SKM-1 treated with dmso at 0.1 percent for 144 hours (cell line): ENCODE results near the gene TMPRSS9.
"Not testable (repeated sequence)": the region's sequence is repeated elsewhere in the genome, so short reads cannot be mapped to it uniquely, and the experiment has no call there.

Source experiments
- DNase-seq: peaks from one replicate; lab custom pipeline; 2025; ENCODE audit not compliant: unreplicated experiment; lab: John Stamatoyannopoulos, UW

The TMPRSS9 gene

DNA sequence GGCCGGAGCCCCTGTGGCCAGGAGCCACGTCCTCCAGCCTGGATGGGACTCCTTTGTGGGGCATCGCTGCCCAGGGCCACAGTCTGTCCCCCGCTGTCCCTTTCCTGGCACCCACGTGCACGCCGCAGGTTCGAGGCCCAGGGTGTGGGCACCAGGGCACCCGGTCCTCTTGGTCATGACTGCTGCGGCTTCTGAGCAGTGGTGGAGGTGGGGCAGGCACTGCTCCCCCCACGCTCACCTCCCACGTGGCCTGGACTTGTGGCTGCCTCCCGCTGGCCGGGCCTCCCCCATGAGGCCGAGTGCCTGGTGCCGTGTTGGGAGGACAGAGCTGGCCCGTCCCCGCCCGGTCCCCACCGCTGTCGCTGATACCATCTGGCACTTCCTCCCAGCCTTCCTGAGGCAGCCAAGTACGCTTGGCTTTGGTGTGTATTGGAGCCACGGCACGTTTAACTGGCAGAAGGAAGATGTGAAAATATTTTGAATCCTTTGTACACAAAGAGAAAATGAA lies 18.8 kb upstream of the TMPRSS9 start:
- DNase-seq: no peak

DNA sequence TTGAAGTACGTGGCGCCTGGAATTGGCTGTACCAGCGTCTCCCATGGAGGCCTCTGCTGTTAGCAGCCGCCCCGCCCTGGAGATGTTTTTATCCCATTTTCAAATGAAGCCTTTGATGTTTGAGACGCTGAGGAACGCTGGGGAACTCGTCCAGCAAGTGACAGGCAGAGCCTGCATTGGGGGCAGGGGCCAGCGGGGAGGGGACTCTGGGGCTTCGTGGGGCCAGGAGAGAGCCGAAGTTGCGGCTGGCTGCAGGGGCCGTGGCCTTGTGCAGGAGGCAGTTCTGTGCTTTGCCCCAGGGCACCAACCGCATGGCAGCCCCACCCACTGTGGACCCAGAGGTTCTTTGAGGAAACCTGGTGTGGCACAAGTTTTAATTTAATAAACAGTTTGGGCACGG lies 18.1 kb upstream of the TMPRSS9 start:
- DNase-seq: no peak

- DNase-seq: no peak
Observed at GRCh38 chr19:2342656-2343288, 17.3 kb upstream of the TMPRSS9 start.

- no peak for DNase-seq
Observed at GRCh38 chr19:2343289-2343982, 16.6 kb upstream of the TMPRSS9 start.

GRCh38 chr19:2344381-2344870 lies 15.6 kb upstream of the TMPRSS9 start:
- no peak for DNase-seq

GRCh38 chr19:2345076-2345475 lies 15.0 kb upstream of the TMPRSS9 start:
- DNase-seq: no peak

DNA sequence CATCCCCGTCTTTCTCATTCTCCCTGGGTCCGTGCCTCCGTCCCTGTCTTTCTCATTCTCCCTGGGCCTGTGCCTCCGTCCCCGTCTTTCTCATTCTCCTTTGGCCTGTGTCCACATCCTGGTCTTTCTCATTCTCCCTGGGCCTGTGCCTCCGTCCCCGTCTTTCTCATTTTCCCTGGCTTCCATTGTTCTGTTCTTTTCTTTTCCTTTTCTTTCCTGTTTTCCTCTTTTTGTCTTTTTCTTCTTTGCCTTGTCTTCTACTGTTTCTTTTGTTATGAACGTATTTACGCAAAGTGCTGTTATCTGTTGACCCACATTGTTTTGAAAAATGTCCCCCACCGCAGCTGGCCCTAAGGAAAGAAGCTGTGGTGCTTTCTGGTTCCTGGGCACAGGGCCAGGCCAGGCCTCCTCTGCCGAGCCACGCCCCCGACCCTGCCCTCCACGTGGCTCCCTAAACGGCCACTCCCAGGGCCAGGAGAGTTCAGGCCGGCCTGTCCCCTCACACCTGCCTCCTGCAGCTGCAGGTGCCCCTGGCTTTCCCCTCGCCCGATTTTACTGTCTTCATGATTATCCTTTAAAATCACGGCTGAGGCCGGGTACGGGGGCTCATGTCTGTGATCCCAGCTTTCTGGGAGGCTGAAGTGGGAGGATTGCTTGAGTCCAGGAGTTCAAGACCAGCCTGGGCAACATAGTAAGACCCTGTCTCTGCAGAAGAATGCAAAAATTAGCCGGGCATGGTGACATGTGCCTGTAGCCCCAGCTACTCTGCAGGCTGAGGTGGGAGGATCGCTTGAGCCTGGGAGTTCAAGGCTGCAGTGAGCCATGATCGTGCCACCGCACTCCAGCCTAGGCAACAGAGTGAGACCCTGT lies 14.0 kb upstream of the TMPRSS9 start:
- no peak for DNase-seq

DNA sequence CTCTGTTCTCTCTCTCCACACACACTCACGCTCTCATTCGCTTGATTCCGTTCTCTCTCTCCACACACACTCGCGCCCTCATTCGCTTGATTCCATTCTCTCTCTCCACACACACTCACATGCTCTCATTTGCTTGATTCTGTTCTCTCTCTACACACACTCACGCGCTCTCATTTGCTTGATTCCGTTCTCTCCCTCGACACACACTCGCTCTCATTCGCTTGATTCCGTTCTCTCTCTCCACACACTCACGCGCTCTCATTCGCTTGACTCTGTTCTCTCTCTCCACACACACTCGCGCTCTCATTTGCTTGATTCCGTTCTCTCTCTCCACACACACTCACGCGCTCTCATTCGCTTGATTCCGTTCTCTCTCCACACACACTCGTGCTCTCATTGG lies 10.2 kb upstream of the TMPRSS9 start:
- DNase-seq: not testable (repeated sequence)

- DNase-seq: no peak
Observed at GRCh38 chr19:2350656-2351055, 9.4 kb upstream of the TMPRSS9 start.

DNA sequence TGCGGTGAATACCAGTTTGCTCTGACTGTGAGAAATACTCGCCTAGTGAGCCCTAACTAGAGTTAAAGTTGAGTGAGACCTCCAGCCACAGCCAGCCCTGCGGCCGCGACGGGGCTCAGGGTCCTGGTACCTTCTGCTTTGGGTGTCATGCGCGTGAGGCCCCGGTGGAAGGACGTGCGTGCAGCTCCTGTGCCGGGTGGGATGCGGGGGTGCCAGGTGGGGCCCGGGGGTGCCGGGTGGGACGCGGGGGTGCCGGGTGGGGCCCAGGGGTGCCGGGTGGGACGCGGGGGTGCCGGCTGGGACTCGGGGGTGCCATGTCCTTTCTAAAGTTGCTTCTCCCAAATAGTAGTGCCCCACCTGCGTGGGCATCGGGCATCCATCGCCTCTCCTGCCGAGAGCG lies 8.5 kb upstream of the TMPRSS9 start:
- DNase-seq: no peak

- no peak for DNase-seq
Observed at GRCh38 chr19:2352121-2352520, 7.9 kb upstream of the TMPRSS9 start.

DNA sequence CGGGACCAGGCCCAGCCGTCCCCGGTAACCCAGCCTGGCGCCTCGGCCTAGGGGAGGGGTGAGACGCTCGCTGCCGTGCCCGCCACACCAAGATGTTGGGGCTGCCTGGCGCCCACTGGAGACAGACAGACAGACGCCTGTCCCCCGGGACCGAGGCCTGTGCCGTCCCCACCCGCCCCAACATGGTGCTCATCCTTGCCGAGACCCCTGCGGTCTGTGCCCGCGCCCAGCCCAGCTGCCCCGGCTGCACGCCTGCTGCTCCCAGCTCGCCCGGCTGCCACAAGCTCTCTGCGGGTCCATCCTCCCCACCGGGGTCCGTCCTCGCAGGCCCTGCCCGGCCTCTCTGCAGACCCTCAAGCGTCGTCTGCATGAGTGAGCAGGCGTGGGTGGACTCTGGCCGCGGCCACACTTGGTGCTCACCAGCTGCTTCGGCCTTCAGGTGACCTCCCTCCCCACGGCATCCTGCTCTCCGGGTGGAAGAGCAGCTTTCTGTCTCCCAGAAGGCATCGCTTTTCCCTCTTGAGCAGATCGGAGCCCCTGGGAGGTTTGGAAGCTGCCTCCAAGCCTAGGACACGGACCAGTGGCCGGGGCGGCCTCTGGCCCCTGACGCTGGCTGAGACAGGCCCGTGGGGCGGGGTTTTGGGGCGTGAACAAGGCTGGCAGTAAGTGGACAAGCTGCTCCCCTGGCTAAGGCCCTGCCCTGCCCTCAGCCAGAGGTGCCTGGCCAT lies 6.7 kb upstream of the TMPRSS9 start:
- DNase-seq: no peak

DNA sequence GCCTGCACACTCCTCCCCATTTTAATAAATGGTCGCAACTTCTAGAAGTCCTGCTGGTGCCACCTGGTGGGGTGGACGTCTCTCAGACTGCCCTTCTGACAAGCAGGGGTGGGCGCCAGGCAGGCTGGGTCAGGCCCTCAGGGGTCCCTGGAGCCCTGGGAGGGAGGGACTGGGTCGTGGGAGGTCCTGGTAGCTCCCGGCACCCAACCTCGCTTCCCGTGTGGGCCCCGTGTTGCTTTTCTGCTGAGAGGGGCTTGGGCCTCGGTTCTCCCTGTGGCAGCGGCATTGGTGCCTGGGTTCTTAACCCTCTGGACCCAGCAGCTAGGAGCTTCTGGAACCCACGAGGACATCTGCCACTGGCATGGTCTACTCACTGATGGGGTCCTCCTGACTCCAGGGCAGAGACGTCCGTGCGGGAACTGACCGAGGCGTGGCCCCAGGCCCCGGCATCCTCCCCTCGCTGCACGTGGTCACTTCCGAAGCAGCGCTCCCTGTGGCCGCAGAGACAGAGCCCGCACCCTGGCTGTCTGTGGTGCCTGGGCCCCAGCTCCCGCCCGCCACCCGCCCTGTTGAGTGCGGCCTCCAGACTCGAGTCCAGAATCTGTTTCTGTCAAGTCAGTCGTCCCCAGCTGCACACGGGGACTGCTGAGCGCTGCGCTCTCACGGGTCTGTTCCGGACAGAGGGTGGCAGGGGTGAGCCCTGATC lies 6.0 kb upstream of the TMPRSS9 start:
- DNase-seq: no peak

GRCh38 chr19:2354670-2355069 lies 5.4 kb upstream of the TMPRSS9 start:
- DNase-seq: no peak

DNA sequence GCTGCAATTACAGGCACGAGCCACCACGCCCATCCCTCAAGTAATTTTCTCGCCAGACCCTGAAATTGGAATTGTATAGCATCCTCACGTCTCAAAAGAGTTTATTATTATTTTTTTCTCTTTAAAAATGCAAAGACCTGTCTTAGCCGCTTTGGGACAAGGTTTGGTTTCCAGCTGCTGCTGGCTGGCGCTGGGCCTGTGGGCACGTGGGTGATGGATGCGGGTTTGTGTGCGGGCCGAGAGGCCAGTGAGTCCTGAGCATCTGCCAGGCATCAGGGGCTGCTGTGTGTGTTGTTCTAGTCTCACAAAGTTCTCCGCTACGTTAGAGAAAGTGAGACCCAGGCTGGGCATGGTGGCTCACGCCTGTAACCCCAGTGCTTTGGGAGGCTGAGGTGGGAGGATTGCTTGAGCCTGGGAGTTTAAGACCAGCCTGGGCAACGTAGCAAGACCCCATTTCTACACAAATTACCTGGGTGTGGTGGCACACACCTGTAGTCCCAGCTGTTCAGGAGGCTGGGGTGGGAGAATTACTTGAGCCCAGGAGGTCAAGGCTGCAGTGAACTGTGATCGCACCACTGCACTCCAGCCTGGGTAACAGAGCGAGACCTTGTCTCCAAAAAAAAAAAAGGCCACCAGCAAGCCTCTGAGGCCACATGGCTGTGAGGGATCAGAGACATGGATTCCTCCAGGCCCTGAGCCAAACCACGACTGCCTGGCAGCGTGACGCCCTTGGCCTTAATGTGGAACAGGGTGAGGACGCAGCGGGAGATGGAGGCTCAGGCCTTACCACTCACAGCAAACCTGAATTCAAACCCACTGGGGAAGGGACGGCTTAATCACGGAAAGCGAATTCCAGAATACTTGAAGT lies 4.7 kb upstream of the TMPRSS9 start:
- no peak for DNase-seq

- DNase-seq: no peak
Observed at GRCh38 chr19:2356036-2356646, 3.9 kb upstream of the TMPRSS9 start.

DNA sequence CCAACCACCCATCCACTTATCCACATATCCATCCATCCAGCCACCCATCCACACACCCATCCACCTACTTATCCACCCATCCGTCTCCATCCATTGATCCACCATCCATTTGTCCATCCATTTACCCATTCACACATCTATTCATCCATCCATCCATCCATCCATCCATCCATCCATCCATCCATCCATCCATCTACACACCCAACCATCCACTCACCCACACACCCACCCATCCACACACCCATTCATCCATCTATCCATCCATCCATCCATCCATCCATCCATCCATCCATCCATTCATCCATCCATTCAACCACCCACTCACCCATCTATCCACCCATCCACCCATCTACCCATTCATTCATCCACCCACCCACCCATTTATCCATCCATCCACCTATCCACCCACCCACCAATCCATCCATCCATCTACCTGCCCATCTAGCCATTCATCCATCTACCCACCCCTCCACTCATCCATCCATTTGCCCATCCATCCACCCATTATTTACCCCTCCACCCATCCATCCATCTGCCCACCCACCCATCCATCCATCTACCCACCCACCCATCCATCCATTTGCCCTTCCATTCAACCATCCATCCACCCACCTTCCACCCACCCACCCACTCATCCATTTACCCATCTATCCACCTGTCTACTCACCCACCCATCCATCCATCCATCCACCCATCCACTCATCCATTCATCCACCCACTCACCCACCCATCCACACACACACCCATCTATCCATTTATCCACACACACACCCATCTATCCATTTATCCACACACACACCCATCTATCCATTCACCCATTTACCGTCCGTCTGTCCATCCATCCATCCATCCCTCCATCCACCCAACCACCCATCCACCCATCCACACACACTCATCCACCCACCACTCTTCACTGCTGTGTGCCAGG lies 2.5 kb upstream of the TMPRSS9 start:
- no peak for DNase-seq
